Keratinocyte (primary cell): ENCODE measurements around the gene TLCD2.

Experiments
- CTCF ChIP-seq, 3 experiments: IDR thresholded peaks in 1 of 3; conservative IDR thresholded peaks in 1 of 3; optimal IDR thresholded peaks in 1 of 3; 2 replicates in 2 of 3; 3 replicates in 1 of 3; pipeline versions ENCODE3 to v1.5.1; 2011; ENCODE audit warnings: low read length in 3 of 3, mild to moderate bottlenecking in 3 of 3, moderate library complexity in 2 of 3, control low read depth in 1 of 3, inconsistent platforms in 1 of 3; ENCODE audit not compliant: insufficient read depth in 2 of 3; ENCODE audit errors: extremely low read depth in 1 of 3
- EZH2 ChIP-seq: IDR thresholded peaks from one replicate; pipeline ENCODE4 v1.6.1; 2012; ENCODE audit warnings: inconsistent platforms, mild to moderate bottlenecking, low read length, moderate library complexity

DNA sequence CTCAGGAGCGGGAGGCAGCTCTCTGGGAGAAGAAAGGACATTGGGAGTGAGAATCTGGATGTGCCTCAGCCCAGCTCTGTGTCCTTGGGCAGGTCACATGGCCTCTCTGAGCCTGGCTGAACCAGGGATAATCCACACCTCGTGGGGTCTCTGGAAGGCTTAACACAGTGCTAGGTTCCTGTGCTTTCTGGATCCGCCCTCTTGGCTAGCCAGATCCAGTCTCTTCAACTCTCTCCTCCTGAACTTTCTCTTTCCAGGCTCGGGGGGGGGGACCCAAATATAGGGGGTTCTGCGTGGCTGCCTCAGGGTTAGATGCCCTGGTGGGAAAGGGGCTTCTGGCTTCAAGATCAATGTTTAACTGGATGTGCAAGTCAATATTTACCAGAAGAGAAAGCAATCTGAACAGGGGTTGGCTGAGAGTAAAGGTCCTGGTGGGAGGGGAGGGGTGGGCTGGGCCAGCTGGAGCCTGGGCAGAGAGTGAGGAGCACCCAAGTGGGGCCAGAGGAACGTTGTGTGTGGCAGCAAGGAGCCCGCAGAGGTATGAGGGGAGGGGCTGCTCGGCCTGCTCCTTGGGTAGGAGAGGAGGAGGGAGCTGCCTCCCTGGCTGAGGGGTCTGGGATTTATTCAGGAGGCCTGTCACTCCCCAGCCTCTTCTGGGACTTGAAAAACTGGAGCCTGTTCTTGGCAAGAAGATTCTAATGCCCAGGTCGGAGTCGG lies 32.4 kb upstream of the TLCD2 start, which contains the start of gene SERPINF2:
- TF ChIP-seq CTCF (optimal IDR thresholded peaks at IDR 0.05 in 1 of 3, IDR thresholded peaks at IDR 0.05 in 1 of 3, conservative IDR thresholded peaks at IDR 0.05 in 1 of 3; ENCODE audit: extremely low read depth in 1 of 3, insufficient read depth in 2 of 3, low read length in 3 of 3): no peak
- no peak for TF ChIP-seq EZH2
